Measurements from ENCODE around the gene TMEM132D. TPM values are rescaled to one million over a fixed set of nuclear protein-coding genes. Genes with fewer than 3 reads are reported as not detected.

The TMEM132D gene
- total RNA-seq, 1 donor from 2014 or later = not detected

DNA sequence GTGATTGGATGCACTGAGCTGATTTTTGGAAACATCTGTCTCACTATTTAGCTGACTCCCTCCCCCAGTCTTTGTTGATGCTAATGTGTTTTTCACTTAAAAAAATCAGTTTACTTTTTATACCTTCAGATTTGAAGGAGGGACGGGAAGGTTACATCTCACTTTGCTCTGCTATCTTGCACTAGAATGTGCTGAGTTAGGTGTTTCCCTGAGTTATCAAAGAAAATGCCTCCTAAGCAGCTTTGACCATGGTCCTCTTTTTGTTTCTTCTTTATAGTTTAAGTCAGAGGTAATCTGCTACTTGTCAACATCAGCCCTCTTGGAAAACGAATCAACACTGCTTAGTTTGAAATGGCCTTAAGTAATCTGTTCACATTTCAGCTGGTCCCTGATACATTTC, 222.0 kb downstream of the TMEM132D start:
- Mint-ChIP-seq H3K27me3 (ENCODE audit: insufficient read depth) (no peaks in the 10 kb centered on the region), H3K9me3 (peaks cover 15% of the 10 kb centered on the region), H3K36me3 (ENCODE audit: low read depth) (no peaks in the 10 kb centered on the region), H3K27ac (no peak overlapping the region), H3K4me3 (no peak overlapping the region), H3K4me1 (ENCODE audit: low read depth) (no peaks in the 10 kb centered on the region)
- no peak for DNase-seq (ENCODE audit: low spot score)
- intact Hi-C loops (cut with micrococcal nuclease) = no loop called here

DNA sequence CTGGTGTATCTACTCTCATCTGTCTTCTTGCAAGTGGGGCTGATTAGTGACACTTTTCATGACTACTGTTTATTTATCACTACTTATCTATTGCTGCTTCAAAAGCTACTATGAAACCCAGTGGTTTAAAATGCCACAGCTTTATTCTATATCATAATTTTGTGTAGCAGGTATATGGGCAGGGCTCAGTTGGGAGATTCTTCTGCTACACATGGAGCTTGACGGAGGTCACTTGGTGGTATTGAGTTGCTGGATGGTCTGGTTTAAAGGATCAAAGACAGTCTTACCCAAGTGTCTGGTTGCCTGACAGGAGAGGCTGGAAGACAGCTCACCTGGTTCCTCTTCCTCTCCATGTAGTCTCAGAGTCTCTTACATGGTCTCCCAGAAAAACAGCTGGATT, 222.7 kb downstream of the TMEM132D start:
- Mint-ChIP-seq H3K27ac (no peak overlapping the region), H3K4me1 (ENCODE audit: low read depth) (no peaks in the 10 kb centered on the region), H3K9me3 (peaks cover 22% of the 10 kb centered on the region), H3K36me3 (ENCODE audit: low read depth) (no peaks in the 10 kb centered on the region), H3K4me3 (no peak overlapping the region), H3K27me3 (ENCODE audit: insufficient read depth) (no peaks in the 10 kb centered on the region)
- intact Hi-C loops (cut with micrococcal nuclease) = no loop called here
- no peak for DNase-seq (ENCODE audit: low spot score)

DNA sequence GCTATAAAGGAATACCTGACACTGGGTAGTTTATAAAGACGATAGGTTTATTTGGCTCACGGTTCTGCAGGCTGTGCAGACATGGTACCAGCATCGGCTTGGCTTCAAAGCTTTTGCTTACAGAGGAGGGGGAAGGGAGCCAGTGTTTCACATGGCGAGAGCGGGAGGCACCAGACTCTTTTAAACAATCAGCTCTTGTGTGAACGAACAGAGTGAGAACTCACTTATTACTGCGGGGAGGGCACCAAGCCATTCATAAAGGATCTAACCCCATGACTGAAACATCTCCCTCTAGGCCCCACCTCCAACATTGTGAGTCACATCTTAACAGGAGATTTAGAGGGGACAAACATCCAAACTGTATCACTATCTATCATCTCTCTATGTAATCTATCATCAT, 227.4 kb downstream of the TMEM132D start:
- no peak for DNase-seq (ENCODE audit: low spot score)
- Mint-ChIP-seq H3K4me1 (ENCODE audit: low read depth) (no peaks in the 10 kb centered on the region), H3K9me3 (peaks cover 23% of the 10 kb centered on the region), H3K27ac (no peak overlapping the region), H3K36me3 (ENCODE audit: low read depth) (no peaks in the 10 kb centered on the region), H3K4me3 (no peak overlapping the region), H3K27me3 (ENCODE audit: insufficient read depth) (no peaks in the 10 kb centered on the region)
- intact Hi-C loops (cut with micrococcal nuclease) = no loop called here

DNA sequence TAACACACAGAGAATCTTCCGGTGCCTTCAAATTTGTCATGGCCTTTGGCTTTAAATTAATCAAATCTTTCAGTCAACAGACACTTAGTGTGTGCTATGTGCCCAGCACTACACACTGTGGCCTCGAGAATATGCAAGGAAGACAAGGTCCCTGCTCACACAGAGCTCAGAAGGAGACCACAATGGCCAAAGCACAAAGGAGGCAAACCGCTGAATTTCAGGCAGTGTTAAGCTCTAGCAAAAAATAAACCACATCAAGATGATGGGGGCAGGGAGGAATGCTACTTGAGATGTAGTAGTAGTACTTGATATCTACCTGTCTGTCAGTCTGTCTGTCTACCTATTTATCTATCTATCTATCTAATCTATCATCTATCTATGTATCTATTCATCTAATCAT, 227.9 kb downstream of the TMEM132D start:
- Mint-ChIP-seq H3K4me3 (no peak overlapping the region), H3K27me3 (ENCODE audit: insufficient read depth) (no peaks in the 10 kb centered on the region), H3K27ac (no peak overlapping the region), H3K4me1 (ENCODE audit: low read depth) (no peaks in the 10 kb centered on the region), H3K9me3 (peaks cover 23% of the 10 kb centered on the region), H3K36me3 (ENCODE audit: low read depth) (no peaks in the 10 kb centered on the region)
- intact Hi-C loops (cut with micrococcal nuclease) = no loop called here
- no peak for DNase-seq (ENCODE audit: low spot score)

DNA sequence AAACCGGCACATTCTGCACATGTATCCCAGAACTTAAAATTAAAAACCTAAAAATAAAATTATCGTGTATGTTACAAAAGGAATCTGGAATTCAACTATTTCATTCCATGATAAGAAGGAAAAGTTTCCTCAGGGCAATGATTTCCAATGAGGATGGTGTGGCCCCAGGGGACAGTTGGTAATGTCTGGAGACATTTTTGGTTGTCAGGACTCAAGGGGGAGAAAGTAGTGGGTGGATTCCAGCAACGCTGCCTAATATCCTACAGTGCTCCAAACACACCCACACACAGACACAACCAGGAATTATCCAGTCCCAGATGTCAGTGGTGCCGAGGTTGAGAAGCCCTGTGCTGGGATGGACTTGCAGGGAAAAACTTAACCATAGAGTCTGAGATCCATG, 228.3 kb downstream of the TMEM132D start:
- DNase-seq (ENCODE audit: low spot score) = no peak
- Mint-ChIP-seq H3K4me1 (ENCODE audit: low read depth) (no peaks in the 10 kb centered on the region), H3K4me3 (no peak overlapping the region), H3K36me3 (ENCODE audit: low read depth) (no peaks in the 10 kb centered on the region), H3K9me3 (peaks cover 23% of the 10 kb centered on the region), H3K27me3 (ENCODE audit: insufficient read depth) (no peaks in the 10 kb centered on the region), H3K27ac (no peak overlapping the region)
- intact Hi-C loops (cut with micrococcal nuclease) = no loop called here

DNA sequence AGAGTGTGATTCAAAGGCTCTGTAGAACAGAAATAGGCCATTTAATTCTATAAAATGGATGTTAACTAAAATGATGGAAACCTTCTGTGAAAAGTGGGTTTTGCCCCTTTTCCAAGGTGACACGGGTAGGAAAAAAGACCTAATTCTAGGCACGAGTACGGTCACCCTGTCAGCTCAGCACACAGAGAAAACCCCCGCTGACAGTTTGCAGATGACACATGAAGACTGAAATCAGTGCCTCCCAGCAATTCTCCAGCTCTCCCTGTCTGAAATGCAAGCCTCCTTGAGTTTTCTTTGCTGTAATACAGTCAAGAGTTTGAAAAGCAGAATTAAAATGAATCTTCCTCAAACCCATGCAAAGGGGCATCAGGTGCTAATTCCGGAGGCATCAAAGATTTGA, 230.0 kb downstream of the TMEM132D start:
- no peak overlapping the region for H3K27ac Mint-ChIP-seq
- intact Hi-C loops (cut with micrococcal nuclease) = no loop called here
- H3K4me3 Mint-ChIP-seq = no peak overlapping the region

DNA sequence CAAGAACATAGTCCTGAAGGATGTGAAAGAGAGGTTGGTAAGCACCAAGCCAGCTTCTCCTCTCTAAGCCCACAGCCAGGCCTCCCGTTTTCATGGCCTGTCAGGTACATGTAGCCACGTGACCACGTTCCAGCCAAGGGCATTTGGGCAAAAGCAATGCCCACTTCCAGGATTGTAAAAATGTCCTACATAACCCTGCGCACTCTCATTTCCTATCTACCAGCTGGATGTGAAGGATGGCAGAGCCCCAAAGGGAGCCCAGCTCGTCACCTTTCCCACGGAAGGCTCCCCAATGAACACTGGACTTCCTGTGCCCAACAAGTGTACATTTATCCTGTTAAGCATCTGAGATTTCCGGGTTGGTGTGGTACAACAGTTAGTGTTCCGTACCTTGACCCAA, 231.7 kb downstream of the TMEM132D start:
- intact Hi-C loops (cut with micrococcal nuclease) = no loop called here
- Mint-ChIP-seq H3K4me3 (no peak overlapping the region), H3K4me1 (ENCODE audit: low read depth) (no peaks in the 10 kb centered on the region), H3K27ac (no peak overlapping the region), H3K36me3 (ENCODE audit: low read depth) (no peaks in the 10 kb centered on the region), H3K9me3 (peaks cover 20% of the 10 kb centered on the region), H3K27me3 (ENCODE audit: insufficient read depth) (no peaks in the 10 kb centered on the region)
- no peak for DNase-seq (ENCODE audit: low spot score)

More for the DNA sequence above, 230.0 kb downstream of the TMEM132D start:
- Mint-ChIP-seq H3K27me3 (ENCODE audit: insufficient read depth) (no peaks in the 10 kb centered on the region), H3K4me1 (ENCODE audit: low read depth) (no peaks in the 10 kb centered on the region), H3K9me3 (peaks cover 23% of the 10 kb centered on the region), H3K36me3 (ENCODE audit: low read depth) (no peaks in the 10 kb centered on the region)
- DNase-seq (ENCODE audit: low spot score) = no peak

DNA sequence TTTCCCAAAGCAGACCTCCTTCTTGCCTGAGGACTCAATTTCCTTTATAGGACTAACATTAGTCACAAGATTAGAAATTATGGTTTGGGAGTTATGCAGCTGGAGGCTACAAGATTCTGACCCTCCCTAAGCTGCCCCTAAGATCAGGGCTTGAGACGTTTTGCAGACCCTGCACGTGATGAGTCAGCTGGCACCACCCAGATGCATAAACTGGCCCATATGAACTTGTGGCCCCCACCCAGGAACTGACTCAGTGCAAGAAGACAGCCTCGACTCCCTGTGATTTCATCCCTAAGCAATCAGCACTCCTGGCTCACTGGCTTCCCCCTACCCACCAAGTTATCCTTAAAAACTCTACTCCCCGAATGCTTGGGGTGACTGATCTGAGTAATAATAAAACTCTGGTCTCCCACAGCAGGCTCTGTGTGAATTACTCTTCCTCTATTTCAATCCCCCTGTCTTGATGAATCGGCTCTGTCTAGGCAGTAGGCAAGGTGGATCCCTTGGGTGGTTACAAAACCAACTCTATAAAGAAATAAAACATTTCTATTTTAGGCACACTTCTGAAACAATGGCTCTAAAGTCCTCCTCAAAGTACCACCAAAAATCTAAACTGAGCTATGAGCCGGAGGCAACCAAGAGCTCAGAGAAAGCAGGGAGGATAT, 233.4 kb downstream of the TMEM132D start:
- no peaks in the 10 kb centered on the region for H3K27me3 Mint-ChIP-seq (ENCODE audit: insufficient read depth)
- H3K36me3 Mint-ChIP-seq (ENCODE audit: low read depth) = no peaks in the 10 kb centered on the region
- no peak overlapping the region for H3K4me3 Mint-ChIP-seq
- DNase-seq (ENCODE audit: low spot score) = no peak
- H3K27ac Mint-ChIP-seq = no peak overlapping the region
- H3K9me3 Mint-ChIP-seq = peaks cover 7% of the 10 kb centered on the region
- intact Hi-C loops (cut with micrococcal nuclease) = no loop called here
- no peaks in the 10 kb centered on the region for H3K4me1 Mint-ChIP-seq (ENCODE audit: low read depth)

DNA sequence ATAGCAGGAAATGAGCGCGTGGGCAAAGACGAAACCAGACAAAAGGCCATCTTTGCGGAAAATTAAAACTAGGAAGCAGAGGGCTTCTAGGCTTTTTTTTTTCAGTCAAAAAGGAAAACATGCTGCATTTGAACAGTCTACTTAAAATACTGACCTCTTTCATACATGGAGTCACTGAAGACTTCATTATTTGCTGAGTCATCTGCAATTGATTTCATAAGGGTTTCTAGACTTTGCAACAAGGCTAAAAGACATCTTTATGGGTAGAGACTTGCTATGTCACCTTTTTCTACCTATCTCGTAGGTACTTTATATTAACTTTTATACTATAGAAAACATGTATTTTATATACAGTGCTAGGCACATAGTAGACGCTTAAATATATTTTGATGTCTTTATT, 238.4 kb downstream of the TMEM132D start:
- intact Hi-C loops (cut with micrococcal nuclease) = no loop called here
- no peak for DNase-seq (ENCODE audit: low spot score)
- Mint-ChIP-seq H3K27ac (no peak overlapping the region), H3K9me3 (peaks cover 9% of the 10 kb centered on the region), H3K4me3 (no peak overlapping the region), H3K4me1 (ENCODE audit: low read depth) (no peaks in the 10 kb centered on the region), H3K36me3 (ENCODE audit: low read depth) (no peaks in the 10 kb centered on the region), H3K27me3 (ENCODE audit: insufficient read depth) (no peaks in the 10 kb centered on the region)

DNA sequence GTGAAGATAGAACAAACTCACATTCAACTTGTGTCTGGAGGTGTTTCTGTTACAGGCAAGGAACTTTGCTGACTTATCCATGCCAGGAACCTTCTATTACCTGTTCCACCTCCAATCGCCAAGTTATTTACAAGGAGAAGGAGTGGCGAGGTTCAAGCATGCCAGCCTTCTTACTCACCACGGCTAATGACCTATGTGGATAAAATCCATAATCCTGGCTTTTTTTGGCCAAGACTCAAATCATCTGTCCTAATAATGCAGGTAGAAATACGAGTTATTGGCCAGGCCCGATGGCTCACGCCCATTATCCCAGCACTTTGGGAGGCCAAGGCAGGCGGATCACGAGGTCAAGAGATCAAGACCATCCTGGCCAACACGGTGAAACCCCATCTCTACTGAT, 241.6 kb downstream of the TMEM132D start:
- H3K27ac Mint-ChIP-seq = no peak overlapping the region
- no peaks in the 10 kb centered on the region for H3K36me3 Mint-ChIP-seq (ENCODE audit: low read depth)
- no peak overlapping the region for H3K4me3 Mint-ChIP-seq

DNA sequence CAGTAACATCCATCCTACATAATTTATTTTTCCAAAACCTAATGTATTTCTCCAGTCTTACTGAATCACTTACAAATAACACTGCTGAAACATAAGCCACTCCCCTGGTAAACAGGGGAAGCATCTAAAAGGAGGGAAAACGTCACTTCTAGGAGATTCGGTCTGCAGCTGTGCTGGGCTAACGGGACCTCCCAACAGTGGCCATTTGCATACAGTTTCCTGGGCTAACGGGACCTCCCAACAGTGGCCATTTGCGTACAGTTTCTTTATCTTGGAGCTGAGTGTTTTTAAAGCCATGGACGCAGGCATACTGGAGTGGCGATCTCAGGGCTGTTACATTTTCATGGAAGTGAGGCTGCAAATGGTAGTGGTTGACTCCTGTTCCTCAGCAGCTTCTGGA, 242.9 kb downstream of the TMEM132D start:
- Mint-ChIP-seq H3K4me3 (no peak overlapping the region), H3K27me3 (ENCODE audit: insufficient read depth) (no peaks in the 10 kb centered on the region), H3K4me1 (ENCODE audit: low read depth) (no peaks in the 10 kb centered on the region), H3K9me3 (peaks cover 14% of the 10 kb centered on the region), H3K36me3 (ENCODE audit: low read depth) (no peaks in the 10 kb centered on the region), H3K27ac (no peak overlapping the region)
- DNase-seq (ENCODE audit: low spot score) = no peak
- intact Hi-C loops (cut with micrococcal nuclease) = no loop called here

More for the DNA sequence above, 241.6 kb downstream of the TMEM132D start:
- DNase-seq (ENCODE audit: low spot score) = no peak
- Mint-ChIP-seq H3K27me3 (ENCODE audit: insufficient read depth) (no peaks in the 10 kb centered on the region), H3K9me3 (peaks cover 13% of the 10 kb centered on the region), H3K4me1 (ENCODE audit: low read depth) (no peaks in the 10 kb centered on the region)
- intact Hi-C loops (cut with micrococcal nuclease) = no loop called here

DNA sequence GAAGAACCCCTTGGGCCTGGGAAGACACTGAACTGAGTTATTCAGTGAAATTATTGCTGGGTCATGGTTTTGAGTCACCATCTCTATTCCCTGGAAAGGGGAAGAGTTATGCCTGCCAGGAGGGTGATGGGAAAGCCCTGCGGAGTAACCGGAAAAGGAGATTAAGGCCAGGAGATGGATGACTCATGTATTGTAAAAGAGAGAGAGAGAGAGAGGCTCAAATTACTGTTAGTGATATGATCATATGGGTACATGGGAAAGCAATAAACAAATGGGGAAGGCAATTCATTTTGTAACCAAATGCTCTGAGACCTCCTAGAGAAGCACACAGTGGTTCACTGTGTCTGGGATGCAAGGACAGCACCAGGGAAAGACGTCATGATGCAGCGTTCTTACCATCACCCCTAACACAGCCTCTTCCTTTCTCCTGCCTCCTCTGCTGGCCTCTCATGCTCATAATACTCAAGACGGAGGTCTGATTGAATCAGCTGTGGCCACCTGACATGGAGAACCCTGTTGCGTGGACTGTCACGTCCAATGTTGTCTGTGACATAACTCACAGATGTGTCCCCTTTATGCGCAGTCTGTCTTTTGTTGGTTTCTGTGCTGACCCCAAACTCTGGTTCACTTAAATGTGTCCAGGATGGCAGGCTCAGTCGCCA, 243.7 kb downstream of the TMEM132D start:
- H3K27me3 Mint-ChIP-seq (ENCODE audit: insufficient read depth) = no peaks in the 10 kb centered on the region
- no peak for DNase-seq (ENCODE audit: low spot score)
- no peaks in the 10 kb centered on the region for H3K36me3 Mint-ChIP-seq (ENCODE audit: low read depth)
- H3K27ac Mint-ChIP-seq = no peak overlapping the region
- no peaks in the 10 kb centered on the region for H3K4me1 Mint-ChIP-seq (ENCODE audit: low read depth)
- H3K9me3 Mint-ChIP-seq = peaks cover 14% of the 10 kb centered on the region
- intact Hi-C loops (cut with micrococcal nuclease) = no loop called here
- H3K4me3 Mint-ChIP-seq = no peak overlapping the region

DNA sequence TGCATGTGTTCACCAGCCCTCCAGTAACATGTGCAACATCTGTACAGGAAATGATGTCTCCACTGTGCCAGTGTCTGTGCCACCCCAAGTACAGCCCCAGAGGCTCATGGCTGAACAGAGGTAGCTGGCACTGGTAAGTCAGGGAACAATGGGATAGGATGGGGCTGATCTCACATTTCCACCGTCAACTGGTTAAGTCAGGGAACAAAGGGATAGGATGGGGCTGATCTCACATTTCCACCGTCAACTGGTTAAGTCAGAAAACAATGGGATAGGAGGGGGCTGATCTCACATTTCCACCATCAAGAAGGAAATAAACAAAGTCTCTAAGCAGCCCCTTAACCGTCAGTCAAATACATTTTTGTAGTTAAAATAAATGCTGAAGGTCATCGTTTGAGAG, 246.6 kb downstream of the TMEM132D start:
- no peaks in the 10 kb centered on the region for H3K4me1 Mint-ChIP-seq (ENCODE audit: low read depth)
- H3K27ac Mint-ChIP-seq = no peak overlapping the region
- H3K27me3 Mint-ChIP-seq (ENCODE audit: insufficient read depth) = no peaks in the 10 kb centered on the region
- H3K36me3 Mint-ChIP-seq (ENCODE audit: low read depth) = no peaks in the 10 kb centered on the region
- no peak for DNase-seq (ENCODE audit: low spot score)
- peaks cover 31% of the 10 kb centered on the region for H3K9me3 Mint-ChIP-seq
- intact Hi-C loops (cut with micrococcal nuclease) = no loop called here
- no peak overlapping the region for H3K4me3 Mint-ChIP-seq

DNA sequence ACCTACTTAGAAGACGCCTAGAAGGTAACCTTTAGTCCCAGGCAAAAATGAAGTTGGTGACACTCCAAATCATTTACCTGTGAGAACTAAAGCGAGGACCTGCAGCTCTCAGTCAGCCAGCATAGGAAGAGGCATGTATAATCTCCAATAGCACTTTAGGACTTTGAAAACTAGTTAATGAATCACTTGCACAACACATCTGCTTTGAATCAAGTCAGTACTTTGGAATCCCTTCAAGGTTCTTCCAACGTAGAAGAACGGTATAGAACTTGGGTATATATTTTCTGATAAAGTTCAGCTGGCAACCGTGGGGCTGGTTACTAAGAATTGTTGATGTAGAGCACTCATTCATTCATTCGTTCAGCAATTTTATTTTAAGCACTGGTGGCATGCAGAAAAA, 251.9 kb downstream of the TMEM132D start:
- Mint-ChIP-seq H3K36me3 (ENCODE audit: low read depth) (no peaks in the 10 kb centered on the region), H3K9me3 (peaks cover 27% of the 10 kb centered on the region), H3K27me3 (ENCODE audit: insufficient read depth) (no peaks in the 10 kb centered on the region), H3K4me1 (ENCODE audit: low read depth) (no peaks in the 10 kb centered on the region), H3K4me3 (no peak overlapping the region), H3K27ac (no peak overlapping the region)
- intact Hi-C loops (cut with micrococcal nuclease) = no loop called here
- DNase-seq (ENCODE audit: low spot score) = no peak

Data from activated T-helper 1 cell treated with anti-CD3 and anti-CD28 coated beads, Interleukin-12 subunit alpha, Interleukin-12 subunit beta, Interleukin-2, Interleukin-4 antibody, amounts not matched to agents 30 ng/mL and 10 ng/mL and 1 ng/mL, durations not matched to agents 14 hours and 24 hours and 36 hours (primary cell).